ENCODE results near the gene MTCL1. TPM values are rescaled to one million over a fixed set of nuclear protein-coding genes. Genes with fewer than 3 reads are reported as not detected.

MTCL1 gene
- total RNA-seq, 1 experiment from 2014 or later: 50.1 TPM

DNA sequence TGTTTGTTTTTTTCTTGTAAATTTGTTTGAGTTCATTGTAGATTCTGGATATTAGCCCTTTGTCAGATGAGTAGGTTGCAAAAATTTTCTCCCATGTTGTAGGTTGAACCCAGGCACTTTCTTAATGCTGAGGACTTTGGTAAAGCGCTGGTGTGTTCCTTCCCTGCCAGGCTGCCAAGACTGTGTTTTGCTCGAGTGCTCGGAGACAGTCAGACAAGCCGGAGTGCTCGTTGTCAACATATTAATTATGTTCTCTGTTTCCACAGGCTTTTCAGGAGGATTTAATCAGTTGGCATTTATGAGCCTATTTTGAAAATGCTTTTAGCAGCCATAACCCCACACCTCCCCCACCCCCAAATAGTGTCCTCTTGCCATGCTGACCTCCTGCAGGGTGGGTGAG, 6.4 kb downstream of the MTCL1 start:
- DNase-seq (ENCODE audit: low read depth, low spot score): no peak
- H3K4me1 ChIP-seq (ENCODE audit: control insufficient read depth, insufficient read depth, low read length): peaks cover 30% of the 10 kb centered on the region
- H3K36me3 ChIP-seq (ENCODE audit: control insufficient read depth, insufficient read depth, low read length): no peaks in the 10 kb centered on the region
- H3K27ac ChIP-seq (ENCODE audit: low read length): no peak overlapping the region
- H3K27me3 ChIP-seq (ENCODE audit: control insufficient read depth, insufficient read depth, low read length): no peaks in the 10 kb centered on the region
- POLR2A ChIA-PET: no interaction called here
- no peak for TF ChIP-seq SIN3A (IDR thresholded peaks at IDR 0.05; ENCODE audit: borderline replicate concordance, insufficient read depth, low read depth, low read length)
- no peak for TF ChIP-seq POLR2AphosphoS5 (IDR thresholded peaks at IDR 0.05; ENCODE audit: low read depth, low read length)
- TF ChIP-seq TCF7L2 (IDR thresholded peaks at IDR 0.05; ENCODE audit: low read depth, low read length): no peak
- TF ChIP-seq, protein P1, sequence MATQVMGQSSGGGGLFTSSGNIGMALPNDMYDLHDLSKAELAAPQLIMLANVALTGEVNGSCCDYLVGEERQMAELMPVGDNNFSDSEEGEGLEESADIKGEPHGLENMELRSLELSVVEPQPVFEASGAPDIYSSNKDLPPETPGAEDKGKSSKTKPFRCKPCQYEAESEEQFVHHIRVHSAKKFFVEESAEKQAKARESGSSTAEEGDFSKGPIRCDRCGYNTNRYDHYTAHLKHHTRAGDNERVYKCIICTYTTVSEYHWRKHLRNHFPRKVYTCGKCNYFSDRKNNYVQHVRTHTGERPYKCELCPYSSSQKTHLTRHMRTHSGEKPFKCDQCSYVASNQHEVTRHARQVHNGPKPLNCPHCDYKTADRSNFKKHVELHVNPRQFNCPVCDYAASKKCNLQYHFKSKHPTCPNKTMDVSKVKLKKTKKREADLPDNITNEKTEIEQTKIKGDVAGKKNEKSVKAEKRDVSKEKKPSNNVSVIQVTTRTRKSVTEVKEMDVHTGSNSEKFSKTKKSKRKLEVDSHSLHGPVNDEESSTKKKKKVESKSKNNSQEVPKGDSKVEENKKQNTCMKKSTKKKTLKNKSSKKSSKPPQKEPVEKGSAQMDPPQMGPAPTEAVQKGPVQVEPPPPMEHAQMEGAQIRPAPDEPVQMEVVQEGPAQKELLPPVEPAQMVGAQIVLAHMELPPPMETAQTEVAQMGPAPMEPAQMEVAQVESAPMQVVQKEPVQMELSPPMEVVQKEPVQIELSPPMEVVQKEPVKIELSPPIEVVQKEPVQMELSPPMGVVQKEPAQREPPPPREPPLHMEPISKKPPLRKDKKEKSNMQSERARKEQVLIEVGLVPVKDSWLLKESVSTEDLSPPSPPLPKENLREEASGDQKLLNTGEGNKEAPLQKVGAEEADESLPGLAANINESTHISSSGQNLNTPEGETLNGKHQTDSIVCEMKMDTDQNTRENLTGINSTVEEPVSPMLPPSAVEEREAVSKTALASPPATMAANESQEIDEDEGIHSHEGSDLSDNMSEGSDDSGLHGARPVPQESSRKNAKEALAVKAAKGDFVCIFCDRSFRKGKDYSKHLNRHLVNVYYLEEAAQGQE (IDR thresholded peaks at IDR 0.05; ENCODE audit: insufficient read depth in 1 of 2, low read depth in 2 of 2, low read length in 1 of 2): no peak
- TF ChIP-seq, protein P2, sequence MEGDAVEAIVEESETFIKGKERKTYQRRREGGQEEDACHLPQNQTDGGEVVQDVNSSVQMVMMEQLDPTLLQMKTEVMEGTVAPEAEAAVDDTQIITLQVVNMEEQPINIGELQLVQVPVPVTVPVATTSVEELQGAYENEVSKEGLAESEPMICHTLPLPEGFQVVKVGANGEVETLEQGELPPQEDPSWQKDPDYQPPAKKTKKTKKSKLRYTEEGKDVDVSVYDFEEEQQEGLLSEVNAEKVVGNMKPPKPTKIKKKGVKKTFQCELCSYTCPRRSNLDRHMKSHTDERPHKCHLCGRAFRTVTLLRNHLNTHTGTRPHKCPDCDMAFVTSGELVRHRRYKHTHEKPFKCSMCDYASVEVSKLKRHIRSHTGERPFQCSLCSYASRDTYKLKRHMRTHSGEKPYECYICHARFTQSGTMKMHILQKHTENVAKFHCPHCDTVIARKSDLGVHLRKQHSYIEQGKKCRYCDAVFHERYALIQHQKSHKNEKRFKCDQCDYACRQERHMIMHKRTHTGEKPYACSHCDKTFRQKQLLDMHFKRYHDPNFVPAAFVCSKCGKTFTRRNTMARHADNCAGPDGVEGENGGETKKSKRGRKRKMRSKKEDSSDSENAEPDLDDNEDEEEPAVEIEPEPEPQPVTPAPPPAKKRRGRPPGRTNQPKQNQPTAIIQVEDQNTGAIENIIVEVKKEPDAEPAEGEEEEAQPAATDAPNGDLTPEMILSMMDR (IDR thresholded peaks at IDR 0.05): no peak
- no peak for ATAC-seq
- CTCF ChIA-PET: no interaction called here
- H3K4me3 ChIP-seq (ENCODE audit: low read depth in 2 of 2, low read length in 2 of 2): no peak overlapping the region
- in situ Hi-C loops (cut with HindIII; ENCODE audit: low pct_unique_long_range_greater_than_20kb, low sequenced_read_pairs): no loop called here
- no TSS peak for BruUV-seq (replicated peaks)
- no peaks in the 10 kb centered on the region for H3K9me3 ChIP-seq (ENCODE audit: control insufficient read depth, insufficient read depth, low read depth, low read length)
- intact Hi-C loops (cut with micrococcal nuclease; ENCODE audit: unreplicated experiment): loop anchor here (10.0 kb wide), 1 partner anchor 83 kb away; no protein-coding TSS in a partner anchor

DNA sequence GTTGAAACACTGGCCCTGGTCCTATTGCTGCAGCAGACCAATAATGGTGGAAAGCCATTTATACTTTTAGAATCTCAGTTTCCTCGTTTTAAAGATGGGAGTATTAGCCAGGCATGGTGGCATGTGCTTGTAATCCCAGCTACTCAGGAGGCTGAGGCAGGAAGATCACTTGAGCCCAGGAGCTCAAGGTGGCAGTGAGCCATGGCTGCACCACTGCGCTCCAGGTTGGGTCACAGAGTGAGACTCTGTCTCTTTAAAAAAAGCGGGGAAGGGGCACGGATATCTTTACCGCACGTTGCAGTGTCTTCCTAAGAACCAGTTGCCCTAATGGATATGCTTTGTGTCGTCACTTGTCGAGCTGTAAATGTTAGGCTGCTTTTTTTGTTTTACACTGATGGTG, 8.3 kb downstream of the MTCL1 start:
- TF ChIP-seq SIN3A (IDR thresholded peaks at IDR 0.05; ENCODE audit: borderline replicate concordance, insufficient read depth, low read depth, low read length): no peak
- no peak for TF ChIP-seq POLR2AphosphoS5 (IDR thresholded peaks at IDR 0.05; ENCODE audit: low read depth, low read length)
- TF ChIP-seq, protein P1 (IDR thresholded peaks at IDR 0.05; ENCODE audit: insufficient read depth in 1 of 2, low read depth in 2 of 2, low read length in 1 of 2): no peak
- TF ChIP-seq, protein P2 (IDR thresholded peaks at IDR 0.05): no peak
- TF ChIP-seq TCF7L2 (IDR thresholded peaks at IDR 0.05; ENCODE audit: low read depth, low read length): no peak
- POLR2A ChIA-PET: no interaction called here
- ATAC-seq: no peak
- no TSS peak for BruUV-seq (replicated peaks)
- no peak overlapping the region for H3K4me3 ChIP-seq (ENCODE audit: low read depth in 2 of 2, low read length in 2 of 2)
- no peaks in the 10 kb centered on the region for H3K27me3 ChIP-seq (ENCODE audit: control insufficient read depth, insufficient read depth, low read length)
- intact Hi-C loops (cut with micrococcal nuclease; ENCODE audit: unreplicated experiment): loop anchor here (10.0 kb wide), 1 partner anchor 81 kb away; no protein-coding TSS in a partner anchor
- no peaks in the 10 kb centered on the region for H3K36me3 ChIP-seq (ENCODE audit: control insufficient read depth, insufficient read depth, low read length)
- CTCF ChIA-PET: no interaction called here
- H3K27ac ChIP-seq (ENCODE audit: low read length): no peak overlapping the region
- in situ Hi-C loops (cut with HindIII; ENCODE audit: low pct_unique_long_range_greater_than_20kb, low sequenced_read_pairs): no loop called here
- no peak for DNase-seq (ENCODE audit: low read depth, low spot score)
- no peaks in the 10 kb centered on the region for H3K9me3 ChIP-seq (ENCODE audit: control insufficient read depth, insufficient read depth, low read depth, low read length)
- peaks cover 21% of the 10 kb centered on the region for H3K4me1 ChIP-seq (ENCODE audit: control insufficient read depth, insufficient read depth, low read length)
